Measurements from ENCODE around the gene KRTAP15-1.

KRTAP15-1 gene

GRCh38 chr21:30439975-30440374 lies at the start of gene KRTAP15-1:
Gene KRTAP15-1, plus strand, starts transcription at chr21:30440275. Its CDS starts 53 bp downstream, at chr21:30440328.
- peaks cover 11% of the 10 kb centered on the region; the same call in 1 of the 2 replicates for H3K4me1 ChIP-seq (ENCODE audit: insufficient read depth, low read length)
- H3K27ac ChIP-seq (ENCODE audit: low read length), result no peak within 1 kb of the TSS
- H3K9me3 ChIP-seq (ENCODE audit: insufficient read depth, low read depth, low read length), result no peaks in the 10 kb centered on the region
- no peaks in the 10 kb centered on the region for H3K36me3 ChIP-seq (ENCODE audit: insufficient read depth, low read depth, low read length)
- H3K9ac ChIP-seq (ENCODE audit: low read depth, low read length), result no peak within 1 kb of the TSS
- no peak within 1 kb of the TSS for H3K4me3 ChIP-seq (ENCODE audit: low read length)
- no peaks in the 10 kb centered on the region for H3K27me3 ChIP-seq (ENCODE audit: insufficient read depth, low read length)

GRCh38 chr21:30391492-30392025 lies 48.5 kb upstream of the KRTAP15-1 start:
- Histone ChIP-seq H3K4me1 (ENCODE audit: insufficient read depth, low read length) (no peaks in the 10 kb centered on the region), H3K27me3 (ENCODE audit: insufficient read depth, low read length) (no peaks in the 10 kb centered on the region), H3K27ac (ENCODE audit: low read length) (no peak overlapping the region), H3K36me3 (ENCODE audit: insufficient read depth, low read depth, low read length) (no peaks in the 10 kb centered on the region), H3K9ac (ENCODE audit: low read depth, low read length) (no peak overlapping the region), H3K4me3 (ENCODE audit: low read length) (no peak overlapping the region), H3K9me3 (ENCODE audit: insufficient read depth, low read depth, low read length) (0 out of 2 replicates have a peak, but pooled peaks cover 5% of the 10 kb centered on the region)

- no peaks in the 10 kb centered on the region for H3K4me1 ChIP-seq (ENCODE audit: insufficient read depth, low read length)
- H3K27ac ChIP-seq (ENCODE audit: low read length), result no peak within 1 kb of the TSS
- no peaks in the 10 kb centered on the region for H3K36me3 ChIP-seq (ENCODE audit: insufficient read depth, low read depth, low read length)
- 0 out of 2 replicates have a peak, but pooled peaks cover 5% of the 10 kb centered on the region for H3K9me3 ChIP-seq (ENCODE audit: insufficient read depth, low read depth, low read length)
- no peak within 1 kb of the TSS for H3K9ac ChIP-seq (ENCODE audit: low read depth, low read length)
- no peaks in the 10 kb centered on the region for H3K27me3 ChIP-seq (ENCODE audit: insufficient read depth, low read length)
- no peak within 1 kb of the TSS for H3K4me3 ChIP-seq (ENCODE audit: low read length)
Measured at GRCh38 chr21:30395731-30396130, 44.3 kb upstream of the KRTAP15-1 start, which contains the start of gene KRTAP13-1. Gene KRTAP13-1, plus strand, starts transcription at chr21:30396031. Its CDS starts 56 bp downstream, at chr21:30396087.

- no peaks in the 10 kb centered on the region for H3K4me1 ChIP-seq (ENCODE audit: insufficient read depth, low read length)
- H3K9ac ChIP-seq (ENCODE audit: low read depth, low read length), result no peak overlapping the region
- H3K27ac ChIP-seq (ENCODE audit: low read length), result no peak overlapping the region
- H3K4me3 ChIP-seq (ENCODE audit: low read length), result peak overlapping the region; percentile 52
- H3K36me3 ChIP-seq (ENCODE audit: insufficient read depth, low read depth, low read length), result no peaks in the 10 kb centered on the region
- no peaks in the 10 kb centered on the region for H3K27me3 ChIP-seq (ENCODE audit: insufficient read depth, low read length)
- H3K9me3 ChIP-seq (ENCODE audit: insufficient read depth, low read depth, low read length), result no peaks in the 10 kb centered on the region
Measured at GRCh38 chr21:30408782-30409494, 31.1 kb upstream of the KRTAP15-1 start.

- no peaks in the 10 kb centered on the region for H3K4me1 ChIP-seq (ENCODE audit: insufficient read depth, low read length)
- peaks cover 20% of the 10 kb centered on the region for H3K9me3 ChIP-seq (ENCODE audit: insufficient read depth, low read depth, low read length)
- H3K4me3 ChIP-seq (ENCODE audit: low read length), result no peak overlapping the region
- H3K36me3 ChIP-seq (ENCODE audit: insufficient read depth, low read depth, low read length), result no peaks in the 10 kb centered on the region
- H3K9ac ChIP-seq (ENCODE audit: low read depth, low read length), result no peak overlapping the region
- no peak overlapping the region for H3K27ac ChIP-seq (ENCODE audit: low read length)
- no peaks in the 10 kb centered on the region for H3K27me3 ChIP-seq (ENCODE audit: insufficient read depth, low read length)
Measured at GRCh38 chr21:30415993-30416392, 24.1 kb upstream of the KRTAP15-1 start.

- Histone ChIP-seq H3K36me3 (ENCODE audit: insufficient read depth, low read depth, low read length) (no peaks in the 10 kb centered on the region), H3K9ac (ENCODE audit: low read depth, low read length) (no peak within 1 kb of the TSS), H3K4me3 (ENCODE audit: low read length) (no peak within 1 kb of the TSS), H3K9me3 (ENCODE audit: insufficient read depth, low read depth, low read length) (peaks cover 3% of the 10 kb centered on the region; the same call in 1 of the 2 replicates), H3K4me1 (ENCODE audit: insufficient read depth, low read length) (peaks cover 18% of the 10 kb centered on the region; the same call in 1 of the 2 replicates), H3K27ac (ENCODE audit: low read length) (no peak within 1 kb of the TSS), H3K27me3 (ENCODE audit: insufficient read depth, low read length) (no peaks in the 10 kb centered on the region)
Measured at GRCh38 chr21:30425826-30426225, 14.2 kb upstream of the KRTAP15-1 start, which contains the start of gene KRTAP13-3. Gene KRTAP13-3, minus strand, starts transcription at chr21:30425926. Its CDS starts 14 bp downstream, at chr21:30425912.

GRCh38 chr21:30426731-30427130 lies 13.3 kb upstream of the KRTAP15-1 start:
- H3K36me3 ChIP-seq (ENCODE audit: insufficient read depth, low read depth, low read length), result no peaks in the 10 kb centered on the region
- H3K27ac ChIP-seq (ENCODE audit: low read length), result no peak overlapping the region
- H3K4me1 ChIP-seq (ENCODE audit: insufficient read depth, low read length), result peaks cover 18% of the 10 kb centered on the region; the same call in 1 of the 2 replicates
- no peaks in the 10 kb centered on the region for H3K27me3 ChIP-seq (ENCODE audit: insufficient read depth, low read length)
- no peak overlapping the region for H3K4me3 ChIP-seq (ENCODE audit: low read length)
- peaks cover 3% of the 10 kb centered on the region; the same call in 1 of the 2 replicates for H3K9me3 ChIP-seq (ENCODE audit: insufficient read depth, low read depth, low read length)
- no peak overlapping the region for H3K9ac ChIP-seq (ENCODE audit: low read depth, low read length)

- no peak within 1 kb of the TSS for H3K4me3 ChIP-seq (ENCODE audit: low read length)
- no peaks in the 10 kb centered on the region for H3K36me3 ChIP-seq (ENCODE audit: insufficient read depth, low read depth, low read length)
- no peak within 1 kb of the TSS for H3K27ac ChIP-seq (ENCODE audit: low read length)
- H3K27me3 ChIP-seq (ENCODE audit: insufficient read depth, low read length), result no peaks in the 10 kb centered on the region
- H3K4me1 ChIP-seq (ENCODE audit: insufficient read depth, low read length), result peaks cover 18% of the 10 kb centered on the region; the same call in 1 of the 2 replicates
- H3K9ac ChIP-seq (ENCODE audit: low read depth, low read length), result no peak within 1 kb of the TSS
- no peaks in the 10 kb centered on the region for H3K9me3 ChIP-seq (ENCODE audit: insufficient read depth, low read depth, low read length)
Measured at GRCh38 chr21:30430170-30430655, 9.9 kb upstream of the KRTAP15-1 start, which contains the start of gene KRTAP13-4. Gene KRTAP13-4, plus strand, starts transcription at chr21:30430220. Its CDS starts 56 bp downstream, at chr21:30430276.

- Histone ChIP-seq H3K4me1 (ENCODE audit: insufficient read depth, low read length) (peaks cover 6% of the 10 kb centered on the region; the same call in 1 of the 2 replicates), H3K27ac (ENCODE audit: low read length) (no peak overlapping the region), H3K27me3 (ENCODE audit: insufficient read depth, low read length) (no peaks in the 10 kb centered on the region), H3K4me3 (ENCODE audit: low read length) (no peak overlapping the region), H3K36me3 (ENCODE audit: insufficient read depth, low read depth, low read length) (no peaks in the 10 kb centered on the region), H3K9me3 (ENCODE audit: insufficient read depth, low read depth, low read length) (no peaks in the 10 kb centered on the region), H3K9ac (ENCODE audit: low read depth, low read length) (no peak overlapping the region)
Measured at GRCh38 chr21:30434033-30434631, 5.9 kb upstream of the KRTAP15-1 start.

- Histone ChIP-seq H3K9me3 (ENCODE audit: insufficient read depth, low read depth, low read length) (no peaks in the 10 kb centered on the region), H3K9ac (ENCODE audit: low read depth, low read length) (no peak overlapping the region), H3K27ac (ENCODE audit: low read length) (no peak overlapping the region), H3K4me1 (ENCODE audit: insufficient read depth, low read length) (no peaks in the 10 kb centered on the region), H3K27me3 (ENCODE audit: insufficient read depth, low read length) (no peaks in the 10 kb centered on the region), H3K4me3 (ENCODE audit: low read length) (no peak overlapping the region), H3K36me3 (ENCODE audit: insufficient read depth, low read depth, low read length) (no peaks in the 10 kb centered on the region)
Measured at GRCh38 chr21:30437010-30437565, 3.0 kb upstream of the KRTAP15-1 start.

GRCh38 chr21:30443226-30443625 lies 3.2 kb downstream of the KRTAP15-1 start:
- Histone ChIP-seq H3K27ac (ENCODE audit: low read length) (no peak overlapping the region), H3K36me3 (ENCODE audit: insufficient read depth, low read depth, low read length) (no peaks in the 10 kb centered on the region), H3K9ac (ENCODE audit: low read depth, low read length) (no peak overlapping the region), H3K27me3 (ENCODE audit: insufficient read depth, low read length) (no peaks in the 10 kb centered on the region), H3K4me3 (ENCODE audit: low read length) (no peak overlapping the region), H3K9me3 (ENCODE audit: insufficient read depth, low read depth, low read length) (no peaks in the 10 kb centered on the region), H3K4me1 (ENCODE audit: insufficient read depth, low read length) (peaks cover 11% of the 10 kb centered on the region; the same call in 1 of the 2 replicates)
